NCI-H1048 (cell line): ENCODE measurements around the gene COPS8.

Source experiments
- DNase-seq: peaks from one replicate; lab custom pipeline; 2025; lab: John Stamatoyannopoulos, UW

Gene COPS8

DNA sequence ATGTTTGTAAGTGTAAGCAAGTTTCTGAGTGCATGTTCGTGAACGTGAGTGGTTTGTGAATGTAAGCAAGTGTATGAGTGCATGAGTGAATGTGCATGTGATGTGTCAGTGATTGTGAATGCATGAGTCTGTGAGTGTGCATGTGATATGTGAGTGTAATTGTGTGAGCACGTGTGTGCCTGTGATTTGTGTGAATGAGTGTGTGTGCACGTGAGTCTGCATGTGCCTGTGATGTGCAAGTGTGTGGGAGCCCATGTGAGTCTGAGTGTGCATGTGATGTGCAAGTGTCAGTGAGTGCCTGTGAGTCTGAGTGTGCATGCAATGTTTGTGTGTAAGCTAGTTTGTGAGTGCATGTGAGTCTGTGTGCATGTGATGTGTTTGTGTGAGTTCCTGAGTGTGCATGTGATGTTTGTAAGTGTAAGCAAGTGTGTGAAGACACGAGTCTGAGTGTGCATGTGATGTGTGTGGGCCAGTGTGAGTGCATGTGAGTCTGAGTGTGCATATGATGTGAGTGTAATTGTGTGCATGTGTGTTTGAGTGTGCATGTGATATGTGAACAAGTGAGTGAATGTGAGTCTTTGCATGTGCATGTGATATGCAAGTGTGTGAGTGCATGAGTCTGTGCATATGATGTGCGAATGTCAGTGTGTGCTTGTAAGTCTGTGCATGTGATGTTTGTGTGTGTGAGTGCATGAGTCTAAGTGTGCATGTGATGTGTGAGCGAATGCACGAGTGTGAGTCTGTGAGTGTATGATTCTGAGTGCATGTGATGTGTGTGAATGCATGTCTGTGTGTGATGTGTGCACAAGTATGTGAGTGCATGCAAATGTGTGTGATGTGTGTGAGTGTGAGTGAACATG is 45.1 kb downstream of the COPS8 start:
- no peak for DNase-seq

DNA sequence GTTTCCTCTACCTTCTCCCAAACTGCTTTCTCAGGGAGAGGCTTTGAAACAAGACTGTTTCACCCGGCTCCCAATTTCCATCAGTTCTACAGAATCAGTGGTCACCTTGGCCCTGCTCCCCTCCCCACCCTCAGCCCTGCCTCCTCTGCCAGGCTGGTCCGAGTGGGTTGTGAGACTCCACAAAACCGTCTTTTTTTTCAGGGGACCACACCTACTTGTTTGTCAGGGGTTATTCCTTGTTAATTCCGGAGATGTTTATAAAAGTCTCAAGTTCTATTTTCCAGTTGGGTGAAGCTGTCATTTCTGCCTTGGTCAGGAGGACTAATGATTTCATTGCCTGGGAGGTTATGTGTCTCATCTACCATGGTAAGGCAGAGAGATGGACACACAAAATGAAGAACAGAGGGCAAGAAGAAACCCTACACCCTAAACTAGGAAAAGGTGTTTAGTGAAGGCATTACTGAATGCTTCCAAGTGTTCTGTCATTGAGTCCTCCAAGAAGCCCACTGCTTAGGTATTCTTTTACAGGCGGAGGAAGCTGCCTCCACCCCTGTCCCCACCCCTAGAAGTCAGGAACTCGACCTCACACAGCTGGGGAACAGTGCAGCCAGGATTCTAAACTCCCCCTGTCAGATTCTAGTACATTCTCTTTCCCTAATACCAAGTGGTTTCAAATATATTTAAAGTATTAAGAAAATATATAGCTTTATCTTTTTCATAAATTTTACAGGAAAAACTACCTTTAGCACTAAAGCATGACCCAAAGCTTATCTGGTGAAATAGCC is 46.3 kb downstream of the COPS8 start:
- DNase-seq: no peak

GRCh38 chr2:237132799-237133198 is 47.1 kb downstream of the COPS8 start:
- no peak for DNase-seq

- no peak for DNase-seq
Measured at GRCh38 chr2:237134321-237135230, 48.9 kb downstream of the COPS8 start.

DNA sequence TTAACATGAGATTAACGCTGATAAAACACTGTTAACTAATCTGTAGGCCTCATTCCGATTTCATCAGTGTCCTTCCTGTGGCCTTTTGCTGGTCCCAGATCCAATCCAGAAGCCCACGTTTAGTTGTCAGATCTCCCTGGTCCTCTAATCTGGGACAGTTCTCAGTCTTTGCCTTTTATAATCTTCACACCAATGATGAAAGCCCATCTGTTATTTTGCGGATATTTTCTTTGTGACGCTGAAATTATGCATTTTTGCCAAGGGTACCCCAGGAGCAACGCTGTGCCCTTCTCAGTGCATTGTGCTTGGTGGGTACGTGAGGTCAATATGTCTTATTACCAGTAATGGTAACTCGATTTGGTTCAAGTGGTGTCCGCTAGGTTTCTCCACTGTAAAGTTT is 51.1 kb downstream of the COPS8 start:
- no peak for DNase-seq

- DNase-seq: no peak
Measured at GRCh38 chr2:237137626-237138323, 52.1 kb downstream of the COPS8 start.

- DNase-seq: no peak
Measured at GRCh38 chr2:237139123-237139675, 53.5 kb downstream of the COPS8 start.

DNA sequence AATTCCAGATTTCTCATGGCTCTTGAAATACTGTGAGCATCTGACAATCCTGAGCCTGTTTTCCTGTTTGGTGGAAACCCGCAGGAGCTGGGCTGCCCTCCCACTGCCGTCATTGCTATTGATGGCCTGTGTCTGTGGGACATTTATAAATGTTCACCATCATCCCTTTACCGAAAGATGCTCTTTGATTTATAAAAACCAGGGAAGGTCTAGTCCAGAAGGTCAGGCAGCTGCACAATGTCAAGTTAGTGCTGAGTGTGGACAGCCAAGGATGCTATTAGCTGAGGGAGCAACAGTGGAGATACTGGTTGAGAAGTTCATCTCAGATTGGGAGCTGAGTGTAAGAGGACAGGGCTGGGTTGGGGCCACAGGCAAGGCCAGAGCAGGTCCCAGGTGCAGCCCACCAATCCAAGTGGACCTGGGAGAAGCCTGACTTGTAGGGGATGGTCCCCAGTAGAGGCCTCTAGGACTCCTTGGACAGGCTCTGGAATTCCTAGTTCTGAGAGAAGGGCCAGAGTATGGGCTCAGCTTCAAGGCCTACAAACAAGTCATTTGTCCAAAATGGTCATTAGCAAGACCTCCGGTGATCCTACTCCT is 55.1 kb downstream of the COPS8 start:
- no peak for DNase-seq

DNA sequence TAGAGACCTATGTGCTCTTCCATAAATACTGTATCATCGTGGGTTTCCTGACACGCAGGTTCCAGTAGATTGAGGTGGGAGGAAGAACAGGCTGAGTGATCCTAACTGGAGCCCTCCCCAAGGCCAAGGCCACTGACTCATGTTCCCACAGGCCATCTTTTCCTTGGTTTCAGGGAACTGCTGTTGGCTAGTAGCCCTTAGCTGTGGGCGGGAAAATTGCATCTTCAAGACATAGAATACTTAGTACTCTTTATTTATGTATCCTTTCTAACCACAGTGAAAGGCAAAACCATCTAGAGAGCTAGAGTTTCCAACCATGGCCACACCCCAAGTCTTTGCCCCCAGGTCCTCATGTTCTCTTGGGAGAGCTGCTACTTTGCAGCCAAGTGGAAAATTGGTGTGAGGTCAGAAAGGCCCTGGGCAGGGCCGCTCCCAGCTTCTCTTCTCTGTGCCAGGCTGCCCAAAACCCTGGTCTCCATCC is 55.9 kb downstream of the COPS8 start:
- DNase-seq: no peak

GRCh38 chr2:237143118-237143517 is 57.4 kb downstream of the COPS8 start:
- no peak for DNase-seq

DNA sequence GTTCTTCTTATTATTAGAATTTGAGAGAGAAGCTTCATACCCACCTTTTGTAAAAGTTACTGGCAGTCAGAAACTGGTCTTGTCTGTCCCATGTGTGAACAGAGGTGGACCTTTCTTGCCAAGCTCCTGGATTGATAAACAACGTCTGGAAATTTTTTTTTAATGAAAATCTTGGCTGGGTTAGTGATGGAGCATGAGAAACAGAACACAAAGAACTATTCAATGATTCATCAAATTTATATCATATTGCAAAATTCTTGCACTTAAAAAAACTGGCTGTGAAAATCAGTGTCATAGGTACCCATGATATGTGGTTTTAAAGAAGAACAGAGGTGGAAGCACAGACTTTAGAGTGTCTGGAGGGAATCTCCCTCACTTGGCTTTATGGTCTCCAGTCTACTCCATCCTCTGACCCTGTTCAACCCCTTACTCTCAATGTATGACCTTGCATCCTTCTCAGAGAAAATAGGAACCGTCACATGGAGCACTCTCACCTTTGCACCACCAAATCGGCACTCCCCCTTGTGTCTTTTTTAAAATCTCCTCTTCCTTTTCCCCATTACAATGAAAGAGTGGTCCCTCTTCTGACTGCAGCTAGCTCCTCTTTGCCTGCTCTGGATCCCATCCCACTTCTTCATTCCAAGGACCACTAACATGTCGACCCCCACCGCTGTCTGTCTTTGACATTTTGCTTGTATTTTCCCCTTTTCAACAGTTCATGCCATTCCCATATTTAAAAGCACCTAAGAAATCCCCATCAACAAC is 58.2 kb downstream of the COPS8 start:
- DNase-seq: no peak

DNA sequence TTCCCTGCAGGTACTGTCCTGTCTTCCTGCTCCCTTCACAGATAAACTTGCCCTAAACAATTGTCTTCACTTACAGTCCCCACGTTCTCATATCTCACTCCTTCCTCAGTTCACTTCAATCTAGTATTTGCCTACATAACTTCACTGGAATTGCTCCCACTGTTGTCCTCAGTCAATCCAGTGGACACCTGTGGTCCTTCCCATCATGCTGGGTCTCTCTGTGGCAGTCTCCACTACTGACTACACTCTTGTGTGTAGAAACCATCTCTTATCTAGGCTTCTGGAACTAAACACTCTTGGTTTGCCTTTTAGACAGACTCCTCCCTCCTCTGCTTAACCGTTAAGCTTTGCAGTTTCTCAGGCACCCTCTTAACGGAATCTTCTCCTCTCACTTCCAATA is 58.8 kb downstream of the COPS8 start:
- no peak for DNase-seq

GRCh38 chr2:237147317-237147716 is 61.6 kb downstream of the COPS8 start:
- no peak for DNase-seq

DNA sequence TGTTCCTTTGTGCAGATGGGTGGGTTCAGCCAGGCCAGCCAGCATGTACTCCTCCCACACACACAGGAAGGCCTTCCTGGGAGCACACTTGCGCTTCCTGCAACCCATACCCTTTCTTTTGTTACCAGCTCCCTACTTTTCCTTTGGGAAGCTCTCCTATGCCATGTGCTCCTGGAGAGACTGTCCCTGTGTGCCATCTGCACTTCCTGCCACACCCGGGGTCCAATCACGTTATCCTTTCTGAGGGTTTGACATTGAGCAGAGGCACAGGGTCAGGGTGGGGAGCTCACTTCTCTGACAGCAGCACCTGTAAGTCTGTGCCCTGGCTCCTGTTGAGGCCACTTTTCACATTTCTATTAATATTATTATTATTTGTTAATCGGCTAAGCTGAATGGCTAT is 62.9 kb downstream of the COPS8 start:
- no peak for DNase-seq

- DNase-seq: no peak
Measured at GRCh38 chr2:237149425-237149824, 63.7 kb downstream of the COPS8 start.
